ENCODE data around the gene S1PR2.
A peak's percentile ranks its signal among the peaks of the same experiment; 100 is the strongest.
"Not testable (repeated sequence)": the region's sequence is repeated elsewhere in the genome, so short reads cannot be mapped to it uniquely, and the experiment has no call there.

Gene S1PR2

DNA sequence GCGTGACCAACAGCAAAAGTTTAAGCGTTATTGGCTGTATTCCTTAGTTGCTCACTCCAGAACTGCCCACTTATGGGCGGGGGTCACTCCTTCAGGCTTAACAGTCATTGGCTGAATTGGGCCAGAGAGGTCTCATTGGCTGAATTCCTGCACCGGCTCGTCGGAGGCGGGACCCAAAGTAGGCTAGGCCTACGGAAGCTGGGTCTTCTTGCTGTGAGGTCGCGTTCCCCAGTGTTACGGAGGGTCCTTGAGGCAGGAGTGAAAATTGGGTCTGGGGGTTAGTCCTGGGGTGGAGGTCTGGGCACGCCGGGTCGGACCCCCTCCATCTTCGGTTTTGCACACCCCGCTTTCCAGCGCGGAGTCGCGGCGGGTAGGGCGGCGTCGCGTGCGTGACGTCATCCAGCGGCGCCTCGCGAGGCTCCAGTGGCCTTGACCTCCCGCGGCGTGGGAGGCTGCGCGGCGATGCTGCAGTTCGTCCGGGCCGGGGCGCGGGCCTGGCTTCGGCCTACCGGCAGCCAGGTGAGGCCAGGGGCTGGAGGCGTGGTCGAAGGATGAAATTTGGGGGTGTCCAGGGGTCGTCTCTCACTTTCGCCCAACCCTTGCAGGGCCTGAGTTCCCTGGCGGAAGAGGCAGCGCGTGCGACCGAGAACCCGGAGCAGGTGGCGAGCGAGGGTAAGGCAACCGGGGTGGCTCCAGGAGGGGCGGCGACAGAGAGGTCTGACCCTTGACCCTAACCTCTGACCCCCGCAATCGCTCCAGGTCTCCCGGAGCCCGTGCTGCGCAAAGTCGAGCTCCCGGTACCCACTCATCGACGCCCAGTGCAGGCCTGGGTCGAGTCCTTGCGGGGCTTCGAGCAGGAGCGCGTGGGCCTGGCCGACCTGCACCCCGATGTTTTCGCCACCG, 20.9 kb upstream of the S1PR2 start, which contains the start of gene MRPL4:
MRPL4 (plus strand) TSS at position 423 of the 903 bp plus-strand sequence; CDS start at position 463, 40 bp downstream.
- Histone ChIP-seq H3K4me2 (ENCODE audit: low read length) (peak within 1 kb of the TSS; percentile 59), H3K79me2 (ENCODE audit: control insufficient read depth, insufficient read depth, low read length) (peaks cover 4% of the 10 kb centered on the region), H3K36me3 (ENCODE audit: control insufficient read depth, insufficient read depth, low read length) (peaks cover 5% of the 10 kb centered on the region), H3K9ac (ENCODE audit: low read length) (peak within 1 kb of the TSS; percentile 76), H2BK5ac (ENCODE audit: low read length) (peak within 1 kb of the TSS; percentile 1), H2BK120ac (ENCODE audit: low read depth, low read length) (no peak within 1 kb of the TSS), H3K23ac (ENCODE audit: low read length) (no peak within 1 kb of the TSS), H3K27me3 (ENCODE audit: insufficient read depth, low read length, poor library complexity) (no peaks in the 10 kb centered on the region), H3K4ac (ENCODE audit: low read depth, low read length) (peak within 1 kb of the TSS; percentile 17), H4K5ac (ENCODE audit: low read length) (no peak within 1 kb of the TSS), H2BK15ac (replicated peaks; ENCODE audit: low read depth) (no peak within 1 kb of the TSS), H2AK5ac (ENCODE audit: low read length) (no peak within 1 kb of the TSS), H3K18ac (ENCODE audit: low read length) (peak within 1 kb of the TSS; percentile 70), H3K27ac (ENCODE audit: low read depth, low read length) (no peak within 1 kb of the TSS), H3K4me1 (ENCODE audit: control insufficient read depth, low read depth, low read length) (no peaks in the 10 kb centered on the region), H3K79me1 (ENCODE audit: low read length) (peaks cover 4% of the 10 kb centered on the region), H4K8ac (ENCODE audit: low read depth, low read length) (no peak within 1 kb of the TSS), H3K4me3 (ENCODE audit: low read length) (peak within 1 kb of the TSS; percentile 56), H3K56ac (ENCODE audit: low read length) (peak within 1 kb of the TSS; percentile 87)
- peak; percentile 100 for DNase-seq
- WGBS (ENCODE audit: extremely low coverage, insufficient coverage, low lambda C conversion rate): no CpG with 5 or more reads among the region's 77 CpGs

DNA sequence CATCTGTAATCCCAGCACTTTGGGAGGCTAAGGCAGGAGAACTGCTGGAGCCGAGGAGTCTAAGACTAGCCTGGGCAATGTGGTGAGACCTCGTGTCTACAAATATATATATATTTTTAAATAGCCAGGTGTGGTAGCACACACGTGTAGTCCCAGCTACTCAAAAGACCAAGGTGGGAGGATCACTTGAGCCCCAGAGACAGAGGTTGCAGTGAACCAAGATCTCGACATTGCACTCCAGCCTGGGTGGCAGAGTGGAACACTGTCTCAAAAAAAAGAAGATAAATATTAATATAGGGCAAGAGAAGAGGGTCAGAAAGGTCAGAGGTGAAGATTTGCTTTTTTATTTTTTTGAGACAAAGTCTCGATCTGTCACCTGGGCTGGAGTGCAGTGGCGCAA, 15.4 kb upstream of the S1PR2 start:
- DNase-seq: no peak
- no peak overlapping the region for H2AK5ac ChIP-seq (ENCODE audit: low read length)
- H4K8ac ChIP-seq (ENCODE audit: low read depth, low read length): no peak overlapping the region
- H3K18ac ChIP-seq (ENCODE audit: low read length): no peak overlapping the region
- no peak overlapping the region for H2BK5ac ChIP-seq (ENCODE audit: low read length)
- WGBS (ENCODE audit: extremely low coverage, insufficient coverage, low lambda C conversion rate): no CpG with 5 or more reads among the region's 6 CpGs
- no peak overlapping the region for H3K9ac ChIP-seq (ENCODE audit: low read length)
- H3K4me3 ChIP-seq (ENCODE audit: low read length): no peak overlapping the region
- H3K27ac ChIP-seq (ENCODE audit: low read depth, low read length): no peak overlapping the region
- H2BK15ac ChIP-seq (replicated peaks; ENCODE audit: low read depth): no peak overlapping the region
- no peak overlapping the region for H3K23ac ChIP-seq (ENCODE audit: low read length)
- no peaks in the 10 kb centered on the region for H3K27me3 ChIP-seq (ENCODE audit: insufficient read depth, low read length, poor library complexity)
- no peaks in the 10 kb centered on the region for H3K36me3 ChIP-seq (ENCODE audit: control insufficient read depth, insufficient read depth, low read length)
- no peaks in the 10 kb centered on the region for H3K4me1 ChIP-seq (ENCODE audit: control insufficient read depth, low read depth, low read length)
- H4K5ac ChIP-seq (ENCODE audit: low read length): no peak overlapping the region
- no peak overlapping the region for H2BK120ac ChIP-seq (ENCODE audit: low read depth, low read length)
- H3K56ac ChIP-seq (ENCODE audit: low read length): no peak overlapping the region
- H3K79me1 ChIP-seq (ENCODE audit: low read length): no peaks in the 10 kb centered on the region
- H3K79me2 ChIP-seq (ENCODE audit: control insufficient read depth, insufficient read depth, low read length): no peaks in the 10 kb centered on the region
- no peak overlapping the region for H3K4me2 ChIP-seq (ENCODE audit: low read length)
- H3K4ac ChIP-seq (ENCODE audit: low read depth, low read length): no peak overlapping the region

DNA sequence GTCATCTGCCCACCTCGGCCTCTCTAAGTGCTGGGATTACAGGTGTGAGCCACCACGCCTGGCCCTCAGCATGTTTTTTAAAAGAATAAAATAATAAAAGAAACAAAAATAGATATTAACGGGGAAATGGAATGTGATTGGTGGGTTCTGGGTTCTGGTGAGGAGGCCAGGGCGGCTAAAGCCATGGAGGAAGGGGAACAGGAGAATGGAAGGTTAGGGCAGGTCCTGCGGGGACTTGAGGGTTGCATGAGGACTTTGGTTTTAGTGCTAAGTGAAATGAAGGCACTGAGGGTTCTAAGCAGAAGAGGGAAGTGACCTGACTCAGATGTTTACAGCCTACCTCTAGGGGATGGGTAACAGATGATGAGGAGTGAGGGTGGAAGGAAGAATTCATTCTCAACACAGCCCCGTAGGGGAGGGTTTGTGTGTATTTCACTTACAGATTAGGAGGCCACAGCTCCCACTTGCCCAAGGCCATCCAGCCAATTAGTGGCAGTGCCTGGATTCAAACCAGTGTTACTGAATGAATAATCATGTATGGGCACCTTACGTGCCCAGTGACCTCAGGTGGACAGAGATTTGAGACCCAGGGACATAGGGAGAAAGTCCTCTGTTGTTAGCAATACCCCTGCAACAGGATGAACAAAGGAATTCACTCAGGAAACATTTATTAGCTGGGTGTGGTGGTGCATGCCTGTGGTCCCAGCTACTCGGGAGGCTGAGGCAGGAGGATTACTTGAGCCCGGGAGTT, 14.2 kb upstream of the S1PR2 start:
- no peak overlapping the region for H4K5ac ChIP-seq (ENCODE audit: low read length)
- H3K79me2 ChIP-seq (ENCODE audit: control insufficient read depth, insufficient read depth, low read length): no peaks in the 10 kb centered on the region
- H3K56ac ChIP-seq (ENCODE audit: low read length): no peak overlapping the region
- no peak overlapping the region for H2BK5ac ChIP-seq (ENCODE audit: low read length)
- no peak overlapping the region for H3K4ac ChIP-seq (ENCODE audit: low read depth, low read length)
- no peak overlapping the region for H3K23ac ChIP-seq (ENCODE audit: low read length)
- H3K4me3 ChIP-seq (ENCODE audit: low read length): no peak overlapping the region
- H3K36me3 ChIP-seq (ENCODE audit: control insufficient read depth, insufficient read depth, low read length): no peaks in the 10 kb centered on the region
- H3K27me3 ChIP-seq (ENCODE audit: insufficient read depth, low read length, poor library complexity): no peaks in the 10 kb centered on the region
- H4K8ac ChIP-seq (ENCODE audit: low read depth, low read length): no peak overlapping the region
- H2BK15ac ChIP-seq (replicated peaks; ENCODE audit: low read depth): no peak overlapping the region
- H3K4me1 ChIP-seq (ENCODE audit: control insufficient read depth, low read depth, low read length): no peaks in the 10 kb centered on the region
- no peak overlapping the region for H3K27ac ChIP-seq (ENCODE audit: low read depth, low read length)
- no peak overlapping the region for H2AK5ac ChIP-seq (ENCODE audit: low read length)
- no peak overlapping the region for H3K4me2 ChIP-seq (ENCODE audit: low read length)
- no peak overlapping the region for H2BK120ac ChIP-seq (ENCODE audit: low read depth, low read length)
- no peaks in the 10 kb centered on the region for H3K79me1 ChIP-seq (ENCODE audit: low read length)
- H3K18ac ChIP-seq (ENCODE audit: low read length): no peak overlapping the region
- no CpG with 5 or more reads among the region's 9 CpGs for WGBS (ENCODE audit: extremely low coverage, insufficient coverage, low lambda C conversion rate)
- no peak for DNase-seq
- no peak overlapping the region for H3K9ac ChIP-seq (ENCODE audit: low read length)

DNA sequence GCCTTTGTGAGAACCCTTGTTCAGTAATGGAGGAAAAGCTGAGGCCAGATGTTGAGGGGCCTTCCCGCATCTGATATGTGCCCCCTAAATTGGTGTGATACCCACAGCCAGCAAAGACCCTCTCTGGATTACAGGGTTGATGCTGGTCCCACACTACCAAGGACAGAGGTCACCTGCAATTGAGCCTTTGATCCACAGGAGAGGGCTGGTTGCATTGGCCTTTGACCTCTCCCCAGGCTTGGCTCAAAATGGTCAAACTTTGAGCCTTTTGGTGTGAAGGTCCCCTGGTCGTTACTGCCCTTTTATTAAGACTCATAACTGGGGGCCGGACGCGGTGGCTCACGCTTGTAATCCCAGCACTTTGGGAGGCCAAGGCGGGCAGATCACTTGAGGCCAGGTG, 12.5 kb upstream of the S1PR2 start:
- H2BK15ac ChIP-seq (replicated peaks; ENCODE audit: low read depth): no peak overlapping the region
- H3K56ac ChIP-seq (ENCODE audit: low read length): no peak overlapping the region
- H4K5ac ChIP-seq (ENCODE audit: low read length): no peak overlapping the region
- no peak overlapping the region for H2BK120ac ChIP-seq (ENCODE audit: low read depth, low read length)
- H2AK5ac ChIP-seq (ENCODE audit: low read length): no peak overlapping the region
- no peaks in the 10 kb centered on the region for H3K79me2 ChIP-seq (ENCODE audit: control insufficient read depth, insufficient read depth, low read length)
- H3K4me3 ChIP-seq (ENCODE audit: low read length): no peak overlapping the region
- no peak overlapping the region for H3K4ac ChIP-seq (ENCODE audit: low read depth, low read length)
- no peaks in the 10 kb centered on the region for H3K79me1 ChIP-seq (ENCODE audit: low read length)
- no peak overlapping the region for H3K9ac ChIP-seq (ENCODE audit: low read length)
- H3K4me2 ChIP-seq (ENCODE audit: low read length): no peak overlapping the region
- no peaks in the 10 kb centered on the region for H3K4me1 ChIP-seq (ENCODE audit: control insufficient read depth, low read depth, low read length)
- no peak overlapping the region for H2BK5ac ChIP-seq (ENCODE audit: low read length)
- H3K27ac ChIP-seq (ENCODE audit: low read depth, low read length): no peak overlapping the region
- WGBS (ENCODE audit: extremely low coverage, insufficient coverage, low lambda C conversion rate): no CpG with 5 or more reads among the region's 7 CpGs
- no peak for DNase-seq
- H3K18ac ChIP-seq (ENCODE audit: low read length): no peak overlapping the region
- H4K8ac ChIP-seq (ENCODE audit: low read depth, low read length): no peak overlapping the region
- no peaks in the 10 kb centered on the region for H3K36me3 ChIP-seq (ENCODE audit: control insufficient read depth, insufficient read depth, low read length)
- no peak overlapping the region for H3K23ac ChIP-seq (ENCODE audit: low read length)
- H3K27me3 ChIP-seq (ENCODE audit: insufficient read depth, low read length, poor library complexity): no peaks in the 10 kb centered on the region

DNA sequence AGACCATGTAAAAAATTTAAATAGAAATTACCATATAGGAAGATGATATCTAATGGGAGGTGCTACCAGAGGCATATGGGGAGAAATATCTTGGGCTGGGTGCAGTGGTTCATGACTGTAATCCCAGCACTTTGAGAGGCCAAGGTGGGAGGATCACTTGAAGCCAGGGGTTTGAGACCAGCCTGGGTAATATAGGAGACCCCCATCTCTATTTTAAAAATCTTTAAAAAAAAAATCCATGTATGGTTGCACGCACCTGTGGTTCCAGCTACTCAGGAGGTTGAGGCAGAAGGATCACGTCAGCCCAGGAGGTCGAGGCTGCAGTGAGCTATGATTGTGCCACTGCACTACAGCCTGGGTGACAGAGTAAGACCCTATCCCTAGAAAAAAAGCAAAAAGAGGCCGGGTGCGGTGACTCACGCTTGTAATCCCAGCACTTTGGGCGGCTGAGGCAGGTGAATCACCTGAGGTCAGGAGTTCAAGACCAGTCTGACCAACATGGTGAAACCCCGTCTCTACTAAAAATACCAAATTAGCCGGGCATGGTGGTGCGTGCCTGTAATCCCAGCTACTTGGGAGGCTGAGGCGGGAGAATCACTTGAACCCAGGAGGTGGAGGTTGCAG, 10.8 kb upstream of the S1PR2 start:
- WGBS (ENCODE audit: extremely low coverage, insufficient coverage, low lambda C conversion rate): no CpG with 5 or more reads among the region's 11 CpGs
- not testable (repeated sequence) for H3K4me1 ChIP-seq (ENCODE audit: control insufficient read depth, low read depth, low read length); H3K18ac ChIP-seq (ENCODE audit: low read length)

More for the DNA sequence above, 10.8 kb upstream of the S1PR2 start:
- not testable (repeated sequence) for H3K4me2 ChIP-seq (ENCODE audit: low read length); H2BK120ac ChIP-seq (ENCODE audit: low read depth, low read length); H3K23ac ChIP-seq (ENCODE audit: low read length); H3K56ac ChIP-seq (ENCODE audit: low read length); H3K36me3 ChIP-seq (ENCODE audit: control insufficient read depth, insufficient read depth, low read length); H2BK5ac ChIP-seq (ENCODE audit: low read length); H4K8ac ChIP-seq (ENCODE audit: low read depth, low read length); H4K5ac ChIP-seq (ENCODE audit: low read length); H3K79me2 ChIP-seq (ENCODE audit: control insufficient read depth, insufficient read depth, low read length); H2BK15ac ChIP-seq (replicated peaks; ENCODE audit: low read depth); H3K4ac ChIP-seq (ENCODE audit: low read depth, low read length); H3K9ac ChIP-seq (ENCODE audit: low read length); H3K27ac ChIP-seq (ENCODE audit: low read depth, low read length); DNase-seq; H3K79me1 ChIP-seq (ENCODE audit: low read length); H3K27me3 ChIP-seq (ENCODE audit: insufficient read depth, low read length, poor library complexity); H3K4me3 ChIP-seq (ENCODE audit: low read length); H2AK5ac ChIP-seq (ENCODE audit: low read length)
